ENCODE results near the gene PDE4D. TPM values are rescaled to one million over a fixed set of nuclear protein-coding genes. Genes with fewer than 3 reads are reported as not detected.

The PDE4D gene
- total and polyA plus RNA-seq, 12 donors: 1.2 to 18.9 (median 2.1) TPM

GRCh38 chr5:59287884-59288283, 605.6 kb downstream of the PDE4D start:
- WGBS, 4 donors: 55 to 70% (median 69%) methylated on average over 2 of the region's 2 CpGs
- no peak overlapping the region for H3K27ac ChIP-seq

GRCh38 chr5:59287361-59287760, 606.2 kb downstream of the PDE4D start:
- Histone ChIP-seq H3K4me3 (no peak overlapping the region), H3K36me3 (replicated peaks in 1 of 2) (no peaks in the 10 kb centered on the region), H3K4me1 (replicated peaks in 1 of 2) (no peaks in the 10 kb centered on the region), H3K27ac (no peak overlapping the region), H3K27me3 (no peaks in the 10 kb centered on the region), H3K9me3 (replicated peaks in 1 of 3) (no peaks in the 10 kb centered on the region)
- intact Hi-C loops (cut with DNase I): no loop called here
- 89 to 100% (median 93%) methylated on average over 1 to 3 of the region's 3 CpGs for WGBS, 4 donors
- no peak for DNase-seq
- TF ChIP-seq POLR2A (IDR thresholded peaks at IDR 0.05) (no peak), CTCF (IDR thresholded peaks at IDR 0.05) (no peak)

More at GRCh38 chr5:59287884-59288283, 605.6 kb downstream of the PDE4D start:
- DNase-seq: no peak
- no peak overlapping the region for H3K4me3 ChIP-seq
- intact Hi-C loops (cut with DNase I): no loop called here
- no peaks in the 10 kb centered on the region for H3K4me1 ChIP-seq (replicated peaks in 1 of 2)
- no peaks in the 10 kb centered on the region for H3K27me3 ChIP-seq
- TF ChIP-seq POLR2A (IDR thresholded peaks at IDR 0.05): no peak
- no peak for TF ChIP-seq CTCF (IDR thresholded peaks at IDR 0.05)
- no peaks in the 10 kb centered on the region for H3K36me3 ChIP-seq (replicated peaks in 1 of 2)
- H3K9me3 ChIP-seq (replicated peaks in 1 of 3): no peaks in the 10 kb centered on the region

GRCh38 chr5:59286510-59286909, 607.0 kb downstream of the PDE4D start:
- DNase-seq: no peak
- 71 to 83% (median 78%) methylated on average over 1 of the region's 1 CpG for WGBS, 4 donors
- intact Hi-C loops (cut with DNase I): no loop called here

GRCh38 chr5:59285300-59286016, 608.1 kb downstream of the PDE4D start:
- DNase-seq: no peak
- Histone ChIP-seq H3K9me3 (replicated peaks in 1 of 3) (no peaks in the 10 kb centered on the region), H3K27me3 (no peaks in the 10 kb centered on the region), H3K4me3 (no peak overlapping the region), H3K27ac (no peak overlapping the region), H3K36me3 (replicated peaks in 1 of 2) (no peaks in the 10 kb centered on the region), H3K4me1 (replicated peaks in 1 of 2) (no peaks in the 10 kb centered on the region)
- 80 to 88% (median 82%) methylated on average over 4 of the region's 4 CpGs for WGBS, 4 donors
- TF ChIP-seq POLR2A (IDR thresholded peaks at IDR 0.05) (no peak), CTCF (IDR thresholded peaks at IDR 0.05) (no peak)
- intact Hi-C loops (cut with DNase I): no loop called here

More at GRCh38 chr5:59286510-59286909, 607.0 kb downstream of the PDE4D start:
- Histone ChIP-seq H3K4me1 (replicated peaks in 1 of 2) (no peaks in the 10 kb centered on the region), H3K4me3 (no peak overlapping the region), H3K9me3 (replicated peaks in 1 of 3) (no peaks in the 10 kb centered on the region), H3K36me3 (replicated peaks in 1 of 2) (no peaks in the 10 kb centered on the region), H3K27ac (no peak overlapping the region), H3K27me3 (no peaks in the 10 kb centered on the region)
- no peak for TF ChIP-seq CTCF (IDR thresholded peaks at IDR 0.05)
- TF ChIP-seq POLR2A (IDR thresholded peaks at IDR 0.05): no peak
